H1 (cell line): ENCODE data around the gene MBNL1. TPM values are rescaled to one million over a fixed set of nuclear protein-coding genes. Genes with fewer than 3 reads are reported as not detected.

Experiments
- ATF2 ChIP-seq: IDR thresholded peaks from 2 replicates; pipeline ENCODE4 v1.6.1; 2012; ENCODE audit warnings: low read length, inconsistent platforms
- CEBPB ChIP-seq: IDR thresholded peaks from 2 replicates; pipeline ENCODE4 v1.6.1; 2012; ENCODE audit warnings: low read depth, low read length
- CHD7 ChIP-seq: fragments of 300-600 bp; sonication (generic); IDR thresholded peaks from 2 replicates; pipeline ENCODE4 v1.7.1; 2012; ENCODE audit warnings: low read length, moderate library complexity, mild to moderate bottlenecking, inconsistent platforms; ENCODE audit not compliant: insufficient replicate concordance
- CTBP2 ChIP-seq: IDR thresholded peaks from 2 replicates; pipeline ENCODE4 v1.7.0; 2011; ENCODE audit warnings: borderline replicate concordance, mild to moderate bottlenecking, moderate library complexity, mixed read lengths, low read length; ENCODE audit not compliant: insufficient read depth, insufficient read length
- EZH2 ChIP-seq: fragments of 200-600 bp; sonication (generic); IDR thresholded peaks from 2 replicates; pipeline ENCODE4 v1.7.1; 2012; ENCODE audit warnings: low read depth, mild to moderate bottlenecking, moderate library complexity, low read length, inconsistent platforms; ENCODE audit not compliant: severe bottlenecking
- FOSL1 ChIP-seq: IDR thresholded peaks from 2 replicates; pipeline ENCODE4 v1.6.1; 2011; ENCODE audit warnings: mild to moderate bottlenecking, low read depth, low read length, moderate library complexity; ENCODE audit not compliant: insufficient read depth
- KDM1A ChIP-seq: fragments of 200-600, 300-600 bp; sonication (generic); IDR thresholded peaks from 2 replicates; pipeline ENCODE4 v1.7.1; 2016; ENCODE audit warnings: mild to moderate bottlenecking, low read length, borderline replicate concordance
- PHF8 ChIP-seq: fragments of 200-600 bp; sonication (generic); conservative IDR thresholded peaks from 2 replicates; pipeline ENCODE4 v1.7.1; 2012; ENCODE audit warnings: low read depth, mild to moderate bottlenecking, inconsistent platforms, low read length, moderate library complexity
- SUZ12 ChIP-seq: fragments of 200-600 bp; sonication (generic); IDR thresholded peaks from 2 replicates; pipeline ENCODE4 v1.6.1; 2012; ENCODE audit warnings: mild to moderate bottlenecking, inconsistent platforms, low read length, moderate library complexity, mixed read lengths
- polyA plus RNA-seq, 7 experiments: library from polyadenylated mRNA; depleted of rRNA in 3 of 7; stranded (reverse) in 5 of 7; unstranded in 2 of 7; fragments of >200 nt in 5 of 7; fragments of 200-250 nt in 2 of 7; gene quantifications; 1 replicate in 5 of 7; 2 replicates in 1 of 7; 4 replicates in 1 of 7; pipeline versions ENCODE4 v1.2.1 to v1.2.3, GENCODE V29; 2011 to 2013; ENCODE audit warnings: missing spikeins in 2 of 7, mixed read lengths in 2 of 7
- total RNA-seq: library from RNA; stranded (reverse); fragmentation: NEBNext Ultra II Directional; extraction: Animal tissue kit (Norgen Biotek cat#: 25700); gene quantifications from 2 replicates; pipeline ENCODE4 v1.2.1, GENCODE V29; 2021

MBNL1 gene
- total and polyA plus RNA-seq, 2 of the 8 experiments (the other 6 are each of a cell fraction or from before 2014, with no cell fraction given), result 5.0 to 16.4 TPM

GRCh38 chr3:152472672-152472954 is 203.9 kb downstream of the MBNL1 start (continued):
- TF ChIP-seq CHD7, result no peak
- TF ChIP-seq FOSL1, result no peak
- TF ChIP-seq CTBP2, result no peak
- TF ChIP-seq EZH2, result no peak
- TF ChIP-seq ATF2, result no peak
- TF ChIP-seq KDM1A, result no peak
- TF ChIP-seq PHF8, result no peak
- no peak for TF ChIP-seq CEBPB
- TF ChIP-seq SUZ12, result no peak
